GM23338 (cell line): ENCODE measurements around the gene PACC1. TPM values are rescaled to one million over a fixed set of nuclear protein-coding genes. Genes with fewer than 3 reads are reported as not detected.

Experiments
- ATAC-seq: fragments of 200-7000 bp; cut with Tn5 transposase; 3 replicates; pipeline ENCODE4 v1.9.1; 2020
- DNase-seq: peaks from one replicate; pipeline ENCODE4 v3.0.0-alpha.2; 2015; ENCODE audit warnings: low spot score
- H2AFZ ChIP-seq: fragments of 200-600 bp; sonication (generic); 2 replicates; pipeline ENCODE4 v1.8.0; 2016; ENCODE audit warnings: antibody characterized with exemption, mild to moderate bottlenecking, moderate library complexity
- H3F3A ChIP-seq: fragments of 200-600 bp; sonication (generic); replicated peaks from 2 replicates; pipeline ENCODE4 v1.8.0; 2017; ENCODE audit warnings: antibody characterized with exemption, mixed run types, low read depth
- H3K27ac ChIP-seq: fragments of 200-600 bp; sonication (generic); 2 replicates; pipeline ENCODE4 v1.6.1; 2016; ENCODE audit warnings: low read depth
- H3K27me3 ChIP-seq: fragments of 200-600 bp; sonication (generic); 2 replicates; pipeline ENCODE4 v1.8.0; 2016; ENCODE audit warnings: mild to moderate bottlenecking, mixed run types, moderate library complexity; ENCODE audit not compliant: insufficient read depth
- H3K36me3 ChIP-seq: fragments of 200-600 bp; sonication (generic); 2 replicates; pipeline ENCODE4 v1.8.0; 2016; ENCODE audit warnings: mild to moderate bottlenecking; ENCODE audit not compliant: insufficient read depth
- H3K4me1 ChIP-seq: fragments of 200-600 bp; sonication (generic); 2 replicates; pipeline ENCODE4 v1.8.0; 2016; ENCODE audit warnings: mild to moderate bottlenecking, moderate library complexity; ENCODE audit not compliant: insufficient read depth
- H3K4me2 ChIP-seq: fragments of 200-600 bp; sonication (generic); 2 replicates; pipeline ENCODE4 v1.7.1; 2017; ENCODE audit warnings: mixed run types
- H3K4me3 ChIP-seq: fragments of 200-600 bp; sonication (generic); 2 replicates; pipeline ENCODE4 v1.6.1; 2016; ENCODE audit warnings: mixed run types
- H3K79me2 ChIP-seq: fragments of 200-600 bp; sonication (generic); replicated peaks from 2 replicates; pipeline ENCODE4 v1.8.0; 2017; ENCODE audit warnings: mild to moderate bottlenecking; ENCODE audit not compliant: insufficient read depth
- H3K9me2 ChIP-seq: fragments of 200-600 bp; sonication (generic); 2 replicates; pipeline ENCODE4 v1.8.0; 2017; ENCODE audit not compliant: insufficient read depth
- H4K20me1 ChIP-seq: fragments of 200-600 bp; sonication (generic); replicated peaks from 2 replicates; pipeline ENCODE4 v1.8.0; 2017; ENCODE audit warnings: mild to moderate bottlenecking; ENCODE audit not compliant: insufficient read depth
- H3K27ac Mint-ChIP-seq: 2 replicates; pipeline ENCODE4 v1.8.0; 2020; ENCODE audit warnings: inconsistent platforms, mild to moderate bottlenecking, moderate library complexity, mixed read lengths
- H3K27me3 Mint-ChIP-seq: 3 replicates; pipeline ENCODE4 v1.8.0; 2022; ENCODE audit warnings: low read depth, mild to moderate bottlenecking, moderate library complexity, mixed read lengths, inconsistent platforms; ENCODE audit not compliant: insufficient read depth, poor library complexity
- H3K36me3 Mint-ChIP-seq: 3 replicates; pipeline ENCODE4 v1.8.0; 2021; ENCODE audit warnings: low read depth, mild to moderate bottlenecking, inconsistent platforms, moderate library complexity, mixed read lengths
- H3K4me1 Mint-ChIP-seq: 3 replicates; pipeline ENCODE4 v1.8.0; 2020; ENCODE audit warnings: mild to moderate bottlenecking, inconsistent platforms, mixed read lengths
- H3K4me3 Mint-ChIP-seq: 3 replicates; pipeline ENCODE4 v1.8.0; 2021; ENCODE audit warnings: moderate library complexity, mild to moderate bottlenecking, inconsistent platforms, mixed read lengths
- H3K9me3 Mint-ChIP-seq: 3 replicates; pipeline ENCODE4 v1.8.0; 2020; ENCODE audit warnings: moderate library complexity, mild to moderate bottlenecking, inconsistent platforms, mixed read lengths
- CTCF ChIP-seq, 2 experiments: fragments of 200-600 bp in 1 of 2; sonication (generic) in 1 of 2; conservative IDR thresholded peaks; 2 replicates each; pipeline versions ENCODE4 v1.5.1 to v1.6.1; 2016 to 2017; ENCODE audit warnings: antibody characterized with exemption in 2 of 2, low read depth in 2 of 2, mild to moderate bottlenecking in 2 of 2, moderate library complexity in 1 of 2
- EZH2 ChIP-seq: fragments of 200-600 bp; sonication (generic); IDR thresholded peaks from one replicate; pipeline ENCODE4 v1.8.0; 2017; ENCODE audit warnings: antibody characterized with exemption, mild to moderate bottlenecking, low read depth; ENCODE audit not compliant: unreplicated experiment
- EZH2phosphoT487 ChIP-seq: fragments of 200-600 bp; sonication (generic); IDR thresholded peaks from one replicate; pipeline ENCODE4 v1.8.1; 2018; ENCODE audit warnings: antibody characterized with exemption; ENCODE audit not compliant: unreplicated experiment
- JUNB ChIP-seq: IDR thresholded peaks from one replicate; pipeline ENCODE4 v1.6.1; 2016; ENCODE audit warnings: antibody characterized with exemption; ENCODE audit not compliant: unreplicated experiment
- ZNF114 ChIP-seq: fragments of 250-450 bp; sonication (Bioruptor Pico); IDR thresholded peaks from 2 replicates; pipeline ENCODE4 v1.5.0; 2020; ENCODE audit warnings: mild to moderate bottlenecking, moderate library complexity
- ZNF331 ChIP-seq: fragments of 250-450 bp; sonication (Bioruptor Pico); IDR thresholded peaks from 2 replicates; pipeline ENCODE4 v1.5.0; 2020; ENCODE audit warnings: low read depth, mild to moderate bottlenecking, moderate library complexity
- ZNF462 ChIP-seq: fragments of 250-450 bp; sonication (Bioruptor Pico); IDR thresholded peaks from 2 replicates; pipeline ENCODE4 v1.5.0; 2020; ENCODE audit warnings: mild to moderate bottlenecking, moderate library complexity
- polyA plus RNA-seq: library from polyadenylated mRNA; unstranded; fragments of >200 nt; fragmentation: Nextera tagmentation; extraction: Ambion mirVana; gene quantifications from 2 replicates; pipeline ENCODE4 v1.2.1, GENCODE V29; 2016
- total RNA-seq: library from RNA; depleted of rRNA; stranded (reverse); fragments of >200 nt; shearing (Covaris generic); gene quantifications from 2 replicates; pipeline ENCODE4 v1.2.3, GENCODE V29; 2014
- TF ChIP-seq, protein P1 (sequence below): IDR thresholded peaks from one replicate; pipeline ENCODE4 v1.6.1; 2018; ENCODE audit warnings: antibody characterized with exemption; ENCODE audit not compliant: unreplicated experiment

PACC1 gene
- total and polyA plus RNA-seq, 2 experiments from 2014 or later: 17.1 to 18.0 TPM

DNA sequence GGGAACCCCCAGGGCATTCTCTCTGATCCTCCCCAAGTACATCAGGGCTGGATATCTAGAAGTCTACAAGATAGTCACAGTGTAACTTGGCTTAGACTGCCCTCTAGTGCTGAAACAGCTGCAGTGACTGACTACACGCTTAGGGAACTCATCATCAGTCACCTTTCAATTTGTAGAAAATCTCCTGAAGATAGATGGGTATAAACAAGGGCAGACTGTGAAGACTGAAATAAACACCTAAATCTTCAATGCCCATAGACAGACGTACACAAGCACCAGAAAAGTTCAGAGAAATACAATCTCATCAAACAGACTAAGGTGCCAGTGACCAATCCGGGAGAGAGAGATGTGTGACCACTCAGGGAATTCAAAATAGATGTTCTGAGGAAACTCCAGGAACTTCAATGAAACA, 46.6 kb downstream of the PACC1 start (continued):
- TF ChIP-seq CTCF (conservative IDR thresholded peaks at IDR 0.05; ENCODE audit: low read depth in 2 of 2): peak; percentile 92 to 94

GRCh38 chr1:212367474-212368072, 47.1 kb downstream of the PACC1 start:
- ATAC-seq: no peak

GRCh38 chr1:212366901-212367300, 47.8 kb downstream of the PACC1 start:
- H3K36me3 Mint-ChIP-seq: peaks cover 42% of the 10 kb centered on the region
- peaks cover 4% of the 10 kb centered on the region; the same call in 1 of the 3 replicates for H3K4me1 Mint-ChIP-seq
- Histone ChIP-seq H3K4me1 (no peaks in the 10 kb centered on the region), H3K9me2 (no peaks in the 10 kb centered on the region), H3K4me3 (no peak overlapping the region), H3K4me2 (no peak overlapping the region), H3K79me2 (no peaks in the 10 kb centered on the region), H2AFZ (no peak overlapping the region), H3F3A (no peaks in the 10 kb centered on the region), H3K36me3 (peaks cover 7% of the 10 kb centered on the region; the same call in 1 of the 2 replicates), H4K20me1 (peaks cover 14% of the 10 kb centered on the region; the same call in 1 of the 2 replicates), H3K27ac (no peak overlapping the region), H3K27me3 (no peaks in the 10 kb centered on the region)
- H3K4me3 Mint-ChIP-seq: no peak overlapping the region
- peaks cover 2% of the 10 kb centered on the region for H3K27me3 Mint-ChIP-seq
- DNase-seq (no peak), ATAC-seq (no peak)
- H3K9me3 Mint-ChIP-seq: no peaks in the 10 kb centered on the region; the same call in 2 of the 3 replicates
- H3K27ac Mint-ChIP-seq: peak overlapping the region; percentile 17; the same call in 1 of the 2 replicates
- no peak for TF ChIP-seq ZNF462 (CRISPR knock-in tag)

More at GRCh38 chr1:212367474-212368072, 47.1 kb downstream of the PACC1 start:
- Histone ChIP-seq H3K4me2 (no peak overlapping the region), H3F3A (no peaks in the 10 kb centered on the region), H3K27ac (no peak overlapping the region), H3K4me1 (no peaks in the 10 kb centered on the region), H2AFZ (no peak overlapping the region), H3K9me2 (no peaks in the 10 kb centered on the region), H3K27me3 (no peaks in the 10 kb centered on the region), H3K4me3 (no peak overlapping the region), H3K79me2 (no peaks in the 10 kb centered on the region), H3K36me3 (peaks cover 7% of the 10 kb centered on the region; the same call in 1 of the 2 replicates), H4K20me1 (peaks cover 19% of the 10 kb centered on the region; the same call in 1 of the 2 replicates)
- DNase-seq: no peak
- TF ChIP-seq ZNF114 (CRISPR knock-in tag): no peak
- no peak for TF ChIP-seq JUNB
- TF ChIP-seq EZH2phosphoT487: no peak
- no peak for TF ChIP-seq ZNF331 (CRISPR knock-in tag)
- TF ChIP-seq, protein P1, sequence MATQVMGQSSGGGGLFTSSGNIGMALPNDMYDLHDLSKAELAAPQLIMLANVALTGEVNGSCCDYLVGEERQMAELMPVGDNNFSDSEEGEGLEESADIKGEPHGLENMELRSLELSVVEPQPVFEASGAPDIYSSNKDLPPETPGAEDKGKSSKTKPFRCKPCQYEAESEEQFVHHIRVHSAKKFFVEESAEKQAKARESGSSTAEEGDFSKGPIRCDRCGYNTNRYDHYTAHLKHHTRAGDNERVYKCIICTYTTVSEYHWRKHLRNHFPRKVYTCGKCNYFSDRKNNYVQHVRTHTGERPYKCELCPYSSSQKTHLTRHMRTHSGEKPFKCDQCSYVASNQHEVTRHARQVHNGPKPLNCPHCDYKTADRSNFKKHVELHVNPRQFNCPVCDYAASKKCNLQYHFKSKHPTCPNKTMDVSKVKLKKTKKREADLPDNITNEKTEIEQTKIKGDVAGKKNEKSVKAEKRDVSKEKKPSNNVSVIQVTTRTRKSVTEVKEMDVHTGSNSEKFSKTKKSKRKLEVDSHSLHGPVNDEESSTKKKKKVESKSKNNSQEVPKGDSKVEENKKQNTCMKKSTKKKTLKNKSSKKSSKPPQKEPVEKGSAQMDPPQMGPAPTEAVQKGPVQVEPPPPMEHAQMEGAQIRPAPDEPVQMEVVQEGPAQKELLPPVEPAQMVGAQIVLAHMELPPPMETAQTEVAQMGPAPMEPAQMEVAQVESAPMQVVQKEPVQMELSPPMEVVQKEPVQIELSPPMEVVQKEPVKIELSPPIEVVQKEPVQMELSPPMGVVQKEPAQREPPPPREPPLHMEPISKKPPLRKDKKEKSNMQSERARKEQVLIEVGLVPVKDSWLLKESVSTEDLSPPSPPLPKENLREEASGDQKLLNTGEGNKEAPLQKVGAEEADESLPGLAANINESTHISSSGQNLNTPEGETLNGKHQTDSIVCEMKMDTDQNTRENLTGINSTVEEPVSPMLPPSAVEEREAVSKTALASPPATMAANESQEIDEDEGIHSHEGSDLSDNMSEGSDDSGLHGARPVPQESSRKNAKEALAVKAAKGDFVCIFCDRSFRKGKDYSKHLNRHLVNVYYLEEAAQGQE: no peak
- TF ChIP-seq EZH2: no peak
- Mint-ChIP-seq H3K4me1 (peaks cover 4% of the 10 kb centered on the region; the same call in 1 of the 3 replicates), H3K27ac (peak overlapping the region; percentile 17), H3K36me3 (peaks cover 42% of the 10 kb centered on the region), H3K27me3 (peaks cover 2% of the 10 kb centered on the region), H3K4me3 (no peak overlapping the region), H3K9me3 (no peaks in the 10 kb centered on the region; the same call in 2 of the 3 replicates)
